ENCODE measurements around the gene WBP2NL. TPM values are rescaled to one million over a fixed set of nuclear protein-coding genes. Genes with fewer than 3 reads are reported as not detected.
"Not testable (repeated sequence)": the region's sequence is repeated elsewhere in the genome, so short reads cannot be mapped to it uniquely, and the experiment has no call there.

WBP2NL gene
- total RNA-seq, 1 experiment from 2014 or later, result not detected

DNA sequence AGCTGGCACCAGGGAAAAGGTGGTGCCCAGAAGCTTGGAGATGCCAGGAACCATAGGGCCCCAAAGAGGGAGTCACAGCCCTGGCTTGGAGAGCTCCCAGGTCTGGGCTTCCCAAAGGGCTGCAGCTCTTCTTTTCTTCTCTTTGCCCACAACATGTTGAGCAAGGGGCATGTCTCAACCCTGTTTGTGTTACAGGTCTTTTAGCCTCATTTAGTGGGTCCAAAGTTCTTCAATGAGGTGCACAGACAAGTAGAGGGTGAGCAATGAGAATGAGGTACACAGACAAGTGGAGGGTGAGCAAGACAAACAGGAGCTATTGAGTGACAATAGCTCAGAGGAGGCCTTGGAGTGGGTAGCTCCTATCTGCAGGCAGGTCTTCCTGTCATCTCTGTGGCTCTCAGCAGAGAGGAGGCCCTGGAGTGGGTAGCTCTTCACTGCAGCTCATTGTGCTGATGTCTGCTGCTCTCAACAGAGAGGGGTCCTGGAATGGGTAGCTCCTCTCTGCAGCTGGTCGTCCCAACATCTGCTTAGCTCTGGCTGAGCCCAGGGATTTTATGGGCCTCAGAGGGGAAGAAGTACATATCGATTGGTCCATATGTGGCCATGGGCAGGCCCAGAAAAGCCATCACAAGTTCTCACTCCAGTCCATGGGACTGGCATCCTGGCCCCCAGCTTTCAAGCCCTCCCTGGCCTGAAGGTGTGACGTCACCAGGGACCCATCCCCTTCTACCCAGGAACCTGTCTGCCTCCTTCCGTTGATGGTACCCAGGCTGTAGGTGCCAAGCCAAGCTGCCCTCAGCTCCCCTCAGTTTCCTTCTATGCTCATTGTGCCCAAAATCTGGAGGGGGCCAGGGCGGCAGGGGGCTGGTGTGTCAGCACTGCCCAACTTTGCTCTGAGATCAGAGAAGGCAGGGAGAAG is 34.9 kb downstream of the WBP2NL start:
- no peak for DNase-seq (ENCODE audit: low read depth)

GRCh38 chr22:42035256-42035655 is 36.7 kb downstream of the WBP2NL start:
- DNase-seq (ENCODE audit: low read depth), result no peak

DNA sequence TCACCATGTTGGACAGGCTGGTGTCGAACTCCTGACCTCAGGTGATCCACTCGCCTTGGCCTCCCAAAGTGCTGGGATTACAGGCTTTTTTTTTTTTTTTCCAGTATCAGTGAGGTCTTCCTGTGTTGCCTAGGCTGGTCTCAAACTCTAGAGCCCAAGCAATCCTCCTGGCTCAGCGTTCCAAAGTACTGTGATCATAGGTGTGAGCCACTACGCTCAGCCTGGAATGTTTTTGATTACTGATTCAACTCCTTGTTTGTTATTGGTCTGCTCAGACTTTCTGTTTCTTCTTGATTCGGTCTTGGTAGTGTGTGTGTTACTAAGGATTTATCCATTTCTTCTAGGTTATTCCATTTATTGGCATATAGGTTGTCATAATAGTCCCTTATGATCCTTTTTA is 40.7 kb downstream of the WBP2NL start:
- no peak for DNase-seq (ENCODE audit: low read depth)

DNA sequence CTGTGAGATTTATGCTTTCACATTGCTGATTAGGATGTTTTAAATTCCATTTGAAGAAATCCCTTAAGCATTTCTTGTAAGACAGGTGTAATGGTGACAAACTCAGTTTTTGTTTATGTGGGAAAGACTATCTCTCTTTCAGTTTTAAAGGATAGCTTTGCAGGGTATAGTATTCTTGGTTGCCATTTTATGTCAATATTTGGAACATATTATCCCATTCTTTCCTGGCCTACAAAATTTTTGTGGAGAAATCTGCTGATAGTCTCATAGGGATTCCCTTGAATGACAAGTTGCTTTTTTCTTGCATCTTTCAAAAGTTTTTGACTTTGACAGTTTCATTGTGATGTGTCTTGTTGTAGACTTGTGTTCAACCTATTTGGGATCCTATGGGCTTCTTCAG is 43.2 kb downstream of the WBP2NL start:
- DNase-seq (ENCODE audit: low read depth), result no peak

DNA sequence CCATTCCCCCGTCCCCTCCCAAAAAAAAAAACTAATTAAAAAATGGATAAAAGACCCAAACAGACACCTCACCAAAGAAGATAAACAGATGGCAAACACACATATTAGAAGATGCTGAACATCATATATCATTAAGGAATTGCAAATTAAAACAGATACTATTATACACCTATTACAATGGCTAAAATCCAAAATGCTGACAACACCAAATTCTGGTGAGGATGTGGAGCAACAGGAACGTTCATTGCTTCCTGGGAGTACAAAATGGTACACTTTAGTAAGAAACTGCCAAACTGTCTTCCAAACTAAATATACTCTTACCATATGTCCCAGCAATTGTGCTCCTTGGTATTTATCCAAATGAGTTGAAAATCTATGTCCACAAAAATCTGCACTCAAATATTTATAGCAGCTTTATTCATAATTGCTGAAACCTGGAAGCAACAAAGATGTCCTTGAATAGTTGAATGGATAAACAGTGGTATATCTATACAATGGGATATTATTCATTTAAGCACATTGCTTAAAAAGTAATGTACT is 52.1 kb downstream of the WBP2NL start:
- no peak for DNase-seq (ENCODE audit: low read depth)

- no peak for DNase-seq (ENCODE audit: low read depth)
These were observed 54.2 kb downstream of the WBP2NL start for GRCh38 chr22:42052765-42053164.

- no peak for DNase-seq (ENCODE audit: low read depth)
These were observed 58.3 kb downstream of the WBP2NL start for GRCh38 chr22:42056757-42057511.

DNA sequence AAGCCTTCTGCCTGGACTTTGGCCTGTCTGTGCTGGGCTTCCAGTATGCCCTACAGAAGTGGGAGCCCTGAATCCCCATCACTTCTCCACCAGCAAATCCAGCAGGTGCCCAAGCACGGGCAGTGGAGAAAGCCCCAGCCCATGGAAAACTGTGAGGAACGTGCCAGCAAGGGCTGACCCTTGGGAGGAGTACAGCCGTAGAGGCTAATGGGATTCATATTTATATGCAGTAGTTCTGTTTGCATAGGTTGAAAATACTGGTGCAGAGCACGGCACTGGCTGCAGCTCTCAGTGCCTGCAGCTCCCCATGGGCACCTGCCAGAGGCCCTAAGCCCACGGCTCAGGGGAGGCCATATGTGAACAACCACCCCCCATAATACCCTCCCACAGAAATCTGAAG is 61.9 kb downstream of the WBP2NL start:
- DNase-seq (ENCODE audit: low read depth), result no peak

DNA sequence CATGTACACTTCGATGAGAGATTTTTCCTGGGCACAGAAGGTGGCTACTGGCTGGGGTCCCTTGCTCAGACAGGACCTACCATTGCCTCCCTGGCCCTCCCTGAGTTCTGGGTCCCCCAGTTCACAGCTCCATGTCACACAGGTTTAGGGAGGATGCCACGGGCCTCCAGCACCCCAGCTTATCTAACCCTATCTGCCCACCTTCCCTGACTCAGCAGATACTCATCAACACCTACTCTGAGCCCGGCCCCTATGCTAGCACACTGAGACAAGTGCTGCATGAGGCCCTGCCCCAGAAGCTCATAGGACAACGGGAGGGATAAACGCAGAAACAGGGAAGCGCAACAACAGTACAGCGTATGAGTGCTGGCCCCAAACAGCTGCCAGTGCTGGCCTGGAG is 62.5 kb downstream of the WBP2NL start:
- no peak for DNase-seq (ENCODE audit: low read depth)

DNA sequence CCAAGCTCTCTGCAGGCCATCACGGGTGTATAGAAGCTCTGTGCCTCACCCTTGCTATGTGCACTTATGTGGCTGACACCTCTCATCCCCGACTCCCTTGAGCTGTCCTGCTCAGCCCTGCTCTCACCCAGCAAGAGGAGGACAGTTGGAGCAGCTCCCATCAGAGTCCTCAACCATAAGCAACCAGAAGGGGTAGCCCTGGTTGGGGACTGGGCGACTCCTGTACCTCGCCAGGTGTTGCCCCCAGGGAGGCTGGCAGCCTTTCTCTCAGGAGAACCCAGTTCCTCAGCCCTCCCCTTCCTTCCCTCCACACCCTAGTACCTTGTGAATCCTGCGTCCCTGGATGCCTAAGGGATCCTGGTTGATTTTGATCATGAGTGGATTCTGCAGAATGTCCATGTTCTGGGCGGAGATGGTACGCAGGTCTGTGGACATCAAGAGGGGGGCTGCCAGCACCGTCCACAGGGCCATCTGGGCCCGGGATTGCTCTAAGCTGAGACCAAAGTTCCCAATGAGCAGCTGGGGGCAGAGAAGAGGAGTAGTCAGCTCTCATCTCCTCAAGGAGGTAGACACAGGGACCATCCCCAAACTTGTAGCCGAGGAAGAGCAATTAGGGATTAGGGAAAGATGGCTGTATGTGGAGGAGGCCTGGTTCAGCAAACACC is 64.0 kb downstream of the WBP2NL start:
- no peak for DNase-seq (ENCODE audit: low read depth)

DNA sequence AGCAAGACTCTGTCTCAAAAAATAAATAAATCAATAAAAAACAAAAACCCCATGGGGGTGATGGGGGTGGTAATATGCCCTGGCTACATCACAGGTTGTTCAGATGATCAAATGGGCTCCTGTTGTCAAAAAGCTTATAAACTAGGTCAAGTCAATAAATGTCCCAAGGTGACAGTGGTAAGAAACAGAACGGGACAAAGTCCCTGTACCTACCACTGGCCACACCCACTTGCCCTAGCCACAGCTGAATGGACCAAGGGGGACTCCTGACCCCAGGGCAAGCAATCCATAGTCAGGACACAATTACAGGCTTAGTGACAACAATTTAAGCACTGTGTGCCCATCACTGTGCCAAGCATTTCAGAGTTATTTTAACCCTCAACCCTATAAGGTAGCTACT is 66.0 kb downstream of the WBP2NL start:
- DNase-seq (ENCODE audit: low read depth), result no peak

DNA sequence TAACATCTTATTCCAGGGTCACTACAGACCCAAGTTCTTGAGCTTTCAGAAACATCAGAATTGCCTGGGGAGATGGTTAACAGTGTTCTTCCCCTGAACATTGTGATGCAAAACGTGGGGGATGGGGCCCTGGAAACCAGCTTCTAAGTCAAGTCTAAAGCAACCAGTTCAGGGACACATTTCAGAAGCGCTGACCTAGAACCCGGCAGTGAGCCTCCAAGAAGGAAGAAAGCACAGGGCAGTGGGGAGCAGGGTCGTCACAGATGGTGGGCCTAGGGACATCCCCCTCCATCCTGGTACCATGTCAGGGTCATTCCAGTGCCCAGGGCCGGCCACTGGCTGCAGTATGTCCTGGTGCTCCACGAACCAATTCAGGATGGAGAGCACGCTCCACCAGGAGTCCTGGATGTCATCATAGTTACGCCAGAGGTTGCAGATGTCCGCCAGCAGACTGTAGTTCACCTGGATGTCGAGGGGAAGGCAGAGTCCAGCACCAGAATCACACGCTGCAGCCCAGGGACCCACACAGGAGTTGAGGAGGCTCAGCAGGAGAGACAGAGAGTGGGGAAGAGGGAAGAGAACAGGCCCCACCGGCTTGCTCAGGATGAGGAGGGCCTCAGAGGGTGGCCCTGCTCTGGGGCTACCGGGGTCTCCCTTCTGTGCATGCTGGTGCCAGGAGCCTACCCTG is 67.0 kb downstream of the WBP2NL start:
- no peak for DNase-seq (ENCODE audit: low read depth)

DNA sequence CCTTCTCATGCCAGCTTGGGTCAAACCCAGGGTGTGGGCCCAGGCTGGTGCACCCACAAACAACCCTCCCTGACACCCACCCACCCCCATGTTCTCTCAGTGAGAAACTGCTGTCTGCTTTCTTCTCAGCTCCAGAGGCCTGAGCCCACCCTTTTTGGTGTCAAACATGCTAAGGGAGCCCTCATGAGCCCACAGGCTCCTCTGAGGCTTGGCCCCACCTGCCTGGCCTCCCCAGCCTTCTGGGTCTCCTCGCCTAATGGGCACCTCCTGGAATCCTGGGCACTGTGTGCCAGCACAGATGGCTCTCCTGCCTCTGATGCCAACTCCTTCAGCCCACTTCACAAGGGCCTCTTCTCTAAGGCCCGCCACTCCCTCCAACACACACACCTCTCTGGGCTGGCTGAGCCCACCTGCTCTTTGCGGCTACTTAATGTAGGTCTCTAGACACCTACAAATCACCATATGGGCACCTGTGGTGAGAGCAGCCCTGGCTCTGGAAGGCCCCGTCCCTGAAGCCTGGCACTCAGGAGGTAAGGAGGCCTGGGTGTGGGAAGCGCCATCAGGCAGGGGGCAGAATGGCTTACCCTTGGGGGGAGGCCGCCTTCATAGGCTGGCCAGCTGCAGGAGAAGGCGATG is 67.7 kb downstream of the WBP2NL start:
- no peak for DNase-seq (ENCODE audit: low read depth)

DNA sequence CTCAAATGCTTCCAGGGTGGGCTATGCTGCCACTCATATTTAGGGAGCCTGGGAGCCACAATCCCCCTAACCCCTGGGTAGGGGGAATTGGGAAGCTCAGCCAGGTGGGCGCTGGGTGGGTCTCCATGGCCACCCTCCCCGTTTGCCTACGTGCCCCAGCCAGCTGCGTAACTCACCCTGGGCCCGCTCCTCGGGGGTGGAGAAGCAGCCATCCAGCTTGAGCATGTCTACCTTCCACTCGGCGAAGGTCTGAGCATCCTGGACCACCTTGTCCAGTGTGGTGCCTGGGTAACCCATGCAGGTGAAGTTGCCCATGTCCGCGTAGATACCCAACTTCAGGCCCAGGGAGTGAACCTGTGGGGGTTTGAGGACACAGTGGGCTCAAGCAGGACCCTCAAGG is 68.3 kb downstream of the WBP2NL start:
- DNase-seq (ENCODE audit: low read depth), result no peak

DNA sequence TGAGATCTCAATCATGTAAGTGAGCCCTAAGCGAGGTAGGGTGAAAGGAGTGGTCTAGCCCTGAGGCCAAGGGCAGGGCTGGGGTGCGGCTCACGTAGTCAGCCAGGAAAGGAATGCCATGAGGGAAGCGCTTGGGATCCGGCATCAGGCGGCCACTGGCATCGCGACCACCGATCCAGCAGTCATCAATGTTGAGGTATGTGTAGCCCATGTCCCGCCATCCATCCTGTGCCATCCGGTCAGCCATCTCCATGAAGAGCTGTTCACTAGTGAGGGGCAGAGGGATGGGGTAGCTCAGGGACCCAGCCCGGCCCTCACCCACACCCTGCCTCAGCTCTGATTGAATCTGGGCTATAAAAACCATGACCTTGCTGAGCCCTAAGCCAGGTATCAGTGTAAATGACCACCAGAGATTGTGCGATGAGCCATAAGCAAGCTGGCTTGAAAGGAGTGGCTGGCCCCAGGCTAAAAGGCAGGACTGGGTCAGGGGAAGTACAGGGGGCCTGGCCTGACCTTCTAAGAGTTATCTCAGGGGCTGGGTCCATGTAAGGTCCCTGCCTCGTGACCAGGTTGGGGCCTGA is 69.2 kb downstream of the WBP2NL start:
- no peak for DNase-seq (ENCODE audit: low read depth)

DNA sequence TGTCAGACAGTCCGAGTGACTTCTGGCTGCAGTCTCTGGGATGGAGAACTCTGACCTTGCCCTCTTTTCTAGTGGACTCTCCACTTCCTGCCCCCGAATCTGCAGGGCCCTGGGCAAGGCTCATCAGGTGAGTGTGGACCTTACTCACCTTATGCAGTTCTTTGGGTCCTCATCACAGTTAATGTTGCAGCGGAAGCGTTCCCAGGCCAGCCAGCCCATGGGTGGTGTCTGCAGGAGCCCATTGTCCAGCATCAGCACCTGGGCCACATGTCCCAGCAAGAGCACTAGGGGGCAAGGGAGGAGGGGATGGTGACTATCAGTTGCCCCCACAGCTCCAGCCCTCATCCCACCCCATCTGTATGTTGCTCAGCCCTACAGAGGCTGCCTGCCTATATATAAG is 69.7 kb downstream of the WBP2NL start:
- DNase-seq (ENCODE audit: low read depth), result no peak

DNA sequence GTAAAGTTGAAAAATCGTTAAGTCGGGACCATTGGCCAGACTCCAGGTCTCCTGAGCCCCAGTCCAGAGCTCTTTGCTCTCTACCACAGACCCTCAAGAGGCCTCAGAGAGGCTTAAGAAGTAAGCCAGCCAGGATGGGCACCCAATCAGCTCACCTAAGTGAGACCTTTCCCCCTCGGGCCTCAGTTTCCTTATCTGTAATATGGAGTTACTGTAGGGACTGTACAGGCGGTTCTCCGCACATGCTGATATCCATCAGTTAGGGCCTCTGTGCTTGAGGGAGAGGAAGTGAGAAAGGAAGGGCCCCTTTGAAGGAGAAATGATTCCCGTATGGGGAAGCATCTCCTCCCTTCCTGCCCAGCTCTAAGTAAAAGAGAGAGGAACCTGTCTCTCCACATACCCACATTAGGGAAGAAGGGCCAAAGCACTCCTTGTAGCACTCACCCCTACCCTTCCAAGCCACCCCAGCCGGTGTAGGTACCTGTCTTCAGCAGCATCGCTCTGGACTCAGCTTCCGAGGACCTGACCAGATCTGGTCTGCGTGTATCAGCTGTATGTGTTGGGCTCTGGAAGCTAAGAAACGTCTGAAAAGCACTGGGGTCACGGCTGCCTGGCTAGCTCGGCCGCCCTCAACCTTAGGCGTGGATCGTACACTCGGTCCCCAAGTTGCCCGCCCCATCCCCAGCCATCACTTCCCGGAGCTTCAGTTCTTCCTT is 71.4 kb downstream of the WBP2NL start:
- DNase-seq (ENCODE audit: low read depth), result no peak

- DNase-seq (ENCODE audit: low read depth), result peak; percentile 97
These were observed 72.2 kb downstream of the WBP2NL start, which contains the start of gene NAGA for GRCh38 chr22:42070517-42071422. Gene NAGA (minus strand): TSS chr22:42070812. CDS start chr22:42070297, 515 bp downstream.

DNA sequence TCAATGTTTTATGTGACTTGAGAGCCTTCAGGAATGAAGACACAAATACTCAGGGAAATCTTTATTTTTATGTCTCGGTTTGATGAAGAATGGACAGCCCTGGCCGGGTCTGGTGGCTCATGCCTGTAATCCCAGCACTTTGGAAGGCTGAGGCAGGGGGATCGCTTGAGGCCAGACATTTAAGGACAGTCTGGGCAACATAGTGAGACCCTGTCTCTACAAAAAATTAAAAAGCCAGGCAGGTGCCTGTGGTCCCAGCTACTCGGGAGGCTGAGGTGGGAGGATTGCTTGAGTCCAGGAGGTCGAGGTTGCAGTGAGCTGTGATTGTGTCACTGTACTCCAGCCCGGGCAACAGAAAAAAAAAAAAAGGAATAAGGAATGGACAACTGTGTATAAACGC is 72.9 kb downstream of the WBP2NL start:
- not testable (repeated sequence) for DNase-seq (ENCODE audit: low read depth)

All from LHCN-M2 (cell line).